HepG2 (cell line): ENCODE measurements around the gene TFAP2D. TPM values are rescaled to one million over a fixed set of nuclear protein-coding genes. Genes with fewer than 3 reads are reported as not detected.

ENCODE experiments used
- ATAC-seq: fragments of 200-7000 bp; cut with Tn5 transposase; 3 replicates; pipeline ENCODE4 v1.9.1; 2020; ENCODE audit warnings: mild to moderate bottlenecking, moderate library complexity
- BruUV-seq: library from RNA; stranded (reverse); fragments of 400-500 nt; replicated peaks from 2 replicates; lab custom pipeline; 2021; lab: Mats Ljungman, UMichigan
- CTCF ChIA-PET: fragments of 300-600 bp; formaldehyde crosslinking; extraction: SDS; loops from one replicate; lab custom pipeline; 2021; ENCODE audit warnings: low total read pairs, inconsistent platforms, low intra/inter-chr PET ratio; lab: Yijun Ruan, JAX
- POLR2A ChIA-PET: fragments of 350-600 bp; sonication (Branson Sonifier 250); formaldehyde crosslinking; loops from one replicate; lab custom pipeline; 2020; ENCODE audit warnings: antibody characterized with exemption, inconsistent platforms; lab: Yijun Ruan, JAX
- DNase-seq: peaks from one replicate; pipeline ENCODE4 v3.0.0-alpha.2; 2015; ENCODE audit warnings: low spot score
- FAIRE-seq: peaks from 3 replicates; lab custom pipeline; 2011; peaks lifted over from hg19 to GRCh38; lab: Jason Lieb, UNC
- H2AFZ ChIP-seq: one replicate; pipeline ENCODE4 v1.6.1; 2011; ENCODE audit warnings: low read length, inconsistent platforms
- H3K27ac ChIP-seq: fragments of 300-600 bp; 3 replicates; pipeline ENCODE4 v1.8.0; 2011; ENCODE audit warnings: mixed run types, mild to moderate bottlenecking, mixed read lengths, low read length, inconsistent platforms; ENCODE audit not compliant: insufficient read depth; ENCODE audit errors: extremely low read length
- H3K27me3 ChIP-seq, 2 experiments: fragments of 200-600 bp in 1 of 2; 2 replicates in 1 of 2; 3 replicates in 1 of 2; pipeline versions ENCODE4 v1.6.0 to v1.8.0; 2011; ENCODE audit warnings: low read length in 2 of 2, mild to moderate bottlenecking in 2 of 2, moderate library complexity in 2 of 2, inconsistent platforms in 1 of 2; ENCODE audit not compliant: insufficient read depth in 2 of 2, control insufficient read depth in 1 of 2
- H3K36me3 ChIP-seq, 2 experiments: fragments of 200-600 bp in 1 of 2; replicated peaks in 1 of 2; 2 replicates in 1 of 2; 3 replicates in 1 of 2; pipeline versions ENCODE4 v1.5.1 to v1.8.0; 2011; ENCODE audit warnings: low read length in 2 of 2, inconsistent platforms in 1 of 2; ENCODE audit not compliant: insufficient read depth in 2 of 2, control insufficient read depth in 1 of 2
- H3K4me1 ChIP-seq: 2 replicates; pipeline ENCODE4 v1.5.1; 2012; ENCODE audit warnings: low read length, inconsistent platforms; ENCODE audit not compliant: insufficient read depth
- H3K4me2 ChIP-seq: 2 replicates; pipeline ENCODE4 v1.6.0; 2011; ENCODE audit warnings: low read depth, low read length, inconsistent platforms
- H3K4me3 ChIP-seq, 3 experiments: fragments of 200-600 bp in 1 of 3; sonication (generic), shearing (Covaris generic) in 1 of 3; replicated peaks in 1 of 3; 2 replicates each; pipeline ENCODE4 v1.5.1; 2011 to 2016; ENCODE audit warnings: low read length in 3 of 3, inconsistent platforms in 2 of 3, low read depth in 2 of 3, mild to moderate bottlenecking in 2 of 3, control low read depth in 1 of 3, mixed read lengths in 1 of 3; ENCODE audit not compliant: insufficient read depth in 1 of 3
- H3K79me2 ChIP-seq: one replicate; pipeline ENCODE4 v1.6.1; 2011; ENCODE audit warnings: low read length, inconsistent platforms; ENCODE audit not compliant: insufficient read depth
- H3K9ac ChIP-seq: 2 replicates; pipeline ENCODE4 v1.6.0; 2011; ENCODE audit warnings: mild to moderate bottlenecking, low read depth, low read length, inconsistent platforms; ENCODE audit not compliant: insufficient read depth
- H3K9me3 ChIP-seq: 2 replicates; pipeline ENCODE4 v1.5.1; 2012; ENCODE audit warnings: mild to moderate bottlenecking, low read length
- H4K20me1 ChIP-seq: 2 replicates; pipeline ENCODE4 v1.6.0; 2011; ENCODE audit warnings: inconsistent platforms, mild to moderate bottlenecking, low read length, moderate library complexity; ENCODE audit not compliant: insufficient read depth
- AGO2 ChIP-seq: fragments of 200-400 bp; formaldehyde crosslinking; optimal IDR thresholded peaks from 2 replicates; pipeline ENCODE3; 2017; ENCODE audit warnings: mild to moderate bottlenecking, low read depth, low read length, moderate library complexity
- EHMT2 ChIP-seq: fragments of 200-600 bp; sonication (generic); IDR thresholded peaks from 2 replicates; pipeline ENCODE4 v1.7.0; 2017; ENCODE audit warnings: antibody characterized with exemption, low read depth, low read length, borderline replicate concordance
- FOXP1 ChIP-seq, 2 experiments: fragments of 450-650 bp in 1 of 2; IDR thresholded peaks; 2 replicates each; pipeline ENCODE4 v1.6.1; 2017 to 2018; ENCODE audit warnings: antibody characterized with exemption in 1 of 2
- IRX3 ChIP-seq: sonication (generic); formaldehyde crosslinking; IDR thresholded peaks from 2 replicates; pipeline ENCODE4 v1.8.1; 2023; ENCODE audit warnings: mild to moderate bottlenecking, low read depth, missing genetic modification reagents, borderline replicate concordance
- MIER2 ChIP-seq: IDR thresholded peaks from 2 replicates; pipeline ENCODE4 v1.6.1; 2016; ENCODE audit warnings: missing biosample characterization, missing genetic modification reagents
- MIXL1 ChIP-seq: IDR thresholded peaks from 2 replicates; pipeline ENCODE4 v1.6.1; 2016
- SCMH1 ChIP-seq: sonication (generic); formaldehyde crosslinking; IDR thresholded peaks from 2 replicates; pipeline ENCODE4 v1.9.0; 2021; ENCODE audit warnings: missing genetic modification reagents, mild to moderate bottlenecking, borderline replicate concordance
- TERF1 ChIP-seq: sonication (generic); formaldehyde crosslinking; IDR thresholded peaks from 2 replicates; pipeline ENCODE4 v1.8.0; 2022; ENCODE audit warnings: mild to moderate bottlenecking, missing genetic modification reagents, moderate library complexity
- ZKSCAN5 ChIP-seq: sonication (generic); formaldehyde crosslinking; IDR thresholded peaks from 2 replicates; pipeline ENCODE4 v1.5.1; 2020; ENCODE audit warnings: mild to moderate bottlenecking, missing genetic modification reagents
- ZNF205 ChIP-seq: IDR thresholded peaks from 2 replicates; pipeline ENCODE4 v1.6.1; 2018; ENCODE audit warnings: missing biosample characterization, missing genetic modification reagents
- ZNF790 ChIP-seq: sonication (generic); formaldehyde crosslinking; IDR thresholded peaks from 2 replicates; pipeline ENCODE4 v1.8.0; 2022; ENCODE audit warnings: missing genetic modification reagents, mild to moderate bottlenecking, borderline replicate concordance
- WGBS: methylation state at CpG from one replicate; pipeline ENCODE4 v1.1.6; 2017; ENCODE audit warnings: low lambda C conversion rate; 5-methylcytosine and 5-hydroxymethylcytosine counted together
- in situ Hi-C: cut with HindIII; loops from 2 replicates; pipeline ENCODE4 v1.10.0; 2017; ENCODE audit warnings: low pct_unique_long_range_greater_than_20kb; ENCODE audit not compliant: extremely low pct_ligation_motif_present
- intact Hi-C: fragments of 100-400 bp; cut with micrococcal nuclease; formaldehyde crosslinking; loops from one replicate; pipeline ENCODE4 v1.10.0; 2022; ENCODE audit not compliant: unreplicated experiment
- polyA plus RNA-seq, 8 experiments: library from polyadenylated mRNA; depleted of rRNA in 3 of 8; stranded (reverse) in 7 of 8; unstranded in 1 of 8; fragments of >200 nt; fragmentation: Illumina TruSeq in 4 of 8; extraction: Trizol in 4 of 8; gene quantifications; 2 replicates each; pipeline versions ENCODE4 v1.2.1 to v1.2.3, GENCODE V29; 2011 to 2016; ENCODE audit warnings: low read depth in 4 of 8, missing spikeins in 1 of 8, mixed read lengths in 1 of 8; ENCODE audit not compliant: insufficient read depth in 1 of 8
- total RNA-seq, 5 experiments: library from RNA; depleted of rRNA; stranded (reverse); fragments of >200 nt; fragmentation: Illumina TruSeq; extraction: Trizol; gene quantifications; 2 replicates each; pipeline ENCODE4 v1.2.3, GENCODE V29; 2016; ENCODE audit warnings: low read depth in 1 of 5
- TF ChIP-seq, protein P1 (sequence below): sonication (generic); formaldehyde crosslinking; IDR thresholded peaks from 2 replicates; pipeline ENCODE4 v1.8.0; 2022; ENCODE audit warnings: mild to moderate bottlenecking, missing genetic modification reagents; ENCODE audit not compliant: insufficient replicate concordance
- TF ChIP-seq, protein P2 (sequence below), 2 experiments: IDR thresholded peaks; 2 replicates each; pipeline ENCODE4 v1.6.1; 2011 to 2012; ENCODE audit warnings: low read length in 2 of 2, borderline replicate concordance in 1 of 2, low read depth in 1 of 2, mild to moderate bottlenecking in 1 of 2, moderate library complexity in 1 of 2

Gene TFAP2D
- total and polyA plus RNA-seq, 2 of the 13 experiments (the other 11 are each of a cell fraction or from before 2014, with no cell fraction given), result not detected

GRCh38 chr6:50720623-50721022 lies 7.3 kb downstream of the TFAP2D start:
- Histone ChIP-seq H3K27ac (no peak overlapping the region), H3K79me2 (no peaks in the 10 kb centered on the region), H3K4me2 (no peak overlapping the region), H3K9me3 (no peaks in the 10 kb centered on the region), H2AFZ (no peak overlapping the region), H3K4me1 (no peaks in the 10 kb centered on the region), H3K4me3 (no peak overlapping the region), H3K9ac (no peak overlapping the region), H3K36me3 (no peaks in the 10 kb centered on the region), H3K27me3 (peaks cover 0 to 28% of the 10 kb centered on the region in 2 experiments; a peak in 2 of 5 replicates), H4K20me1 (no peaks in the 10 kb centered on the region; the same call in 1 of the 2 replicates)
- FAIRE-seq (no peak), DNase-seq (no peak), ATAC-seq (peak; percentile 47; the same call in 2 of the 3 replicates)
- no TSS peak for BruUV-seq
- 6% methylated on average over 10 of the region's 10 CpGs for WGBS
- intact Hi-C loops, result no loop called here
- in situ Hi-C loops, result no loop called here
- ChIA-PET CTCF (no interaction called here), POLR2A (no interaction called here)
- TF ChIP-seq SCMH1 (CRISPR knock-in tag), result no peak
- no peak for TF ChIP-seq ZKSCAN5 (CRISPR knock-in tag)
- peak; percentile 83 for TF ChIP-seq MIXL1
- TF ChIP-seq AGO2, result no peak
- 0 out of 2 replicates have a peak, but pooled peaks have one; percentile 50 for TF ChIP-seq EHMT2
- no peak for TF ChIP-seq ZNF205
- no peak for TF ChIP-seq IRX3 (CRISPR knock-in tag)
- TF ChIP-seq MIER2 (CRISPR knock-in tag), result peak; percentile 93
- TF ChIP-seq ZNF790 (CRISPR knock-in tag), result no peak
- TF ChIP-seq TERF1, result no peak
- no peak for TF ChIP-seq FOXP1 (IDR thresholded peaks at IDR 0.05)
- no peak for TF ChIP-seq FOXP1 (CRISPR knock-in tag; IDR thresholded peaks at IDR 0.05)
- TF ChIP-seq, protein P1, sequence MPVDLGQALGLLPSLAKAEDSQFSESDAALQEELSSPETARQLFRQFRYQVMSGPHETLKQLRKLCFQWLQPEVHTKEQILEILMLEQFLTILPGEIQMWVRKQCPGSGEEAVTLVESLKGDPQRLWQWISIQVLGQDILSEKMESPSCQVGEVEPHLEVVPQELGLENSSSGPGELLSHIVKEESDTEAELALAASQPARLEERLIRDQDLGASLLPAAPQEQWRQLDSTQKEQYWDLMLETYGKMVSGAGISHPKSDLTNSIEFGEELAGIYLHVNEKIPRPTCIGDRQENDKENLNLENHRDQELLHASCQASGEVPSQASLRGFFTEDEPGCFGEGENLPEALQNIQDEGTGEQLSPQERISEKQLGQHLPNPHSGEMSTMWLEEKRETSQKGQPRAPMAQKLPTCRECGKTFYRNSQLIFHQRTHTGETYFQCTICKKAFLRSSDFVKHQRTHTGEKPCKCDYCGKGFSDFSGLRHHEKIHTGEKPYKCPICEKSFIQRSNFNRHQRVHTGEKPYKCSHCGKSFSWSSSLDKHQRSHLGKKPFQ (CRISPR knock-in tag), result no peak
- TF ChIP-seq, protein P2, sequence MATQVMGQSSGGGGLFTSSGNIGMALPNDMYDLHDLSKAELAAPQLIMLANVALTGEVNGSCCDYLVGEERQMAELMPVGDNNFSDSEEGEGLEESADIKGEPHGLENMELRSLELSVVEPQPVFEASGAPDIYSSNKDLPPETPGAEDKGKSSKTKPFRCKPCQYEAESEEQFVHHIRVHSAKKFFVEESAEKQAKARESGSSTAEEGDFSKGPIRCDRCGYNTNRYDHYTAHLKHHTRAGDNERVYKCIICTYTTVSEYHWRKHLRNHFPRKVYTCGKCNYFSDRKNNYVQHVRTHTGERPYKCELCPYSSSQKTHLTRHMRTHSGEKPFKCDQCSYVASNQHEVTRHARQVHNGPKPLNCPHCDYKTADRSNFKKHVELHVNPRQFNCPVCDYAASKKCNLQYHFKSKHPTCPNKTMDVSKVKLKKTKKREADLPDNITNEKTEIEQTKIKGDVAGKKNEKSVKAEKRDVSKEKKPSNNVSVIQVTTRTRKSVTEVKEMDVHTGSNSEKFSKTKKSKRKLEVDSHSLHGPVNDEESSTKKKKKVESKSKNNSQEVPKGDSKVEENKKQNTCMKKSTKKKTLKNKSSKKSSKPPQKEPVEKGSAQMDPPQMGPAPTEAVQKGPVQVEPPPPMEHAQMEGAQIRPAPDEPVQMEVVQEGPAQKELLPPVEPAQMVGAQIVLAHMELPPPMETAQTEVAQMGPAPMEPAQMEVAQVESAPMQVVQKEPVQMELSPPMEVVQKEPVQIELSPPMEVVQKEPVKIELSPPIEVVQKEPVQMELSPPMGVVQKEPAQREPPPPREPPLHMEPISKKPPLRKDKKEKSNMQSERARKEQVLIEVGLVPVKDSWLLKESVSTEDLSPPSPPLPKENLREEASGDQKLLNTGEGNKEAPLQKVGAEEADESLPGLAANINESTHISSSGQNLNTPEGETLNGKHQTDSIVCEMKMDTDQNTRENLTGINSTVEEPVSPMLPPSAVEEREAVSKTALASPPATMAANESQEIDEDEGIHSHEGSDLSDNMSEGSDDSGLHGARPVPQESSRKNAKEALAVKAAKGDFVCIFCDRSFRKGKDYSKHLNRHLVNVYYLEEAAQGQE (IDR thresholded peaks at IDR 0.05; ENCODE audit: borderline replicate concordance in 1 of 2, low read depth in 1 of 2, low read length in 2 of 2), result peak; percentile 57 to 93
